Hematopoietic multipotent progenitor cell treated with erythropoietin and hydrocortisone succinate and interleukin-3 and kit ligand, for 15 days (in vitro differentiated cells): ENCODE data around the gene PPIP5K1.

ENCODE experiments used
- DNase-seq: peaks from one replicate; pipeline ENCODE4 v3.0.0-alpha.2; 2015; ENCODE audit warnings: low spot score

PPIP5K1 gene

DNA sequence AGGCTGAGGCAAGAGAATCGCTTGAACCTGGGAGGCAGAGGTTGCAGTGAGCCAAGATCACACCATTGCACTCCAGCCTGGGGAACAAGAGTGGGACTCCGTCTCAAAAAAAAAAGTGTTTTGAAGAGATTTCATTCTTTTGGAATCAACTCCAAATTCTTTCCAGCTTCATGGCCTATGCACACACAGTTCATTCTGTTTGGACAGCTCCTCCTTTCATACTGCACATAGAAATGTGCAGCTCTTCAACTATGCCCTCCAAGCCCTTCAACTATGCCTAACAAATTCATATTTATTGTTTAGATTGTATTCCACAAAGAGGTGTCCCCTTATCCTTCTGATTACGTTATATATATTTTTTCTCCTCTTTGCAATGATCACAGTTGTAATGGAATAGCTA lies 101.2 kb downstream of the PPIP5K1 start:
- no peak for DNase-seq

DNA sequence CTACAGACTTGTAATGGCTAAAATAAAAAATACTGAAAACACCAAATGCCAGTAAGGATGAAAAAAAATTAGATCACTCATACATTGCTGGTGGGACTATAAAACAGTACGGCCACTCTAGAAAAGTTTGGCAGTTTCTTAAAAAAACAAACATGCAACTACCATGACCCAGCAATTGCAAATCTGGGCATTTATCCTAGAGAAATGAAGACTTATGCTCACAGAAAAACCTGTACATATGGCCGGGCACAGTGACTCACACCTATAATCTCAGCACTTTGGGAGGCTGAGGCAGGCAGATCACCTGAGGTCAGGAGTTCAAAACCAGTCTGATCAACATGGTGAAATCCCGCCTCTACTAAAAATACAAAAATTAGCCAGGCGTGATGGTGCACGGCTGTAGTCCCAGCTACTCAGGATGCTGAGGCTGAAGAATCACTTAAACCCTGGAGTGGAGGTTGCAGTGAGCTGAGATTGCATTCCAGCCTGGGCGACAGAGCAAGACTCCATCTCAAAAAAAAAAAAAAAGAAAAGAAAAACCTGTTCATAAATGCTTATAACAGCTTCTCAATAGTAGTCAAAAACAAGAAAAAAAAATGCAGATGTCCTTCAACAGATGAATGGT lies 102.6 kb downstream of the PPIP5K1 start:
- no peak for DNase-seq

DNA sequence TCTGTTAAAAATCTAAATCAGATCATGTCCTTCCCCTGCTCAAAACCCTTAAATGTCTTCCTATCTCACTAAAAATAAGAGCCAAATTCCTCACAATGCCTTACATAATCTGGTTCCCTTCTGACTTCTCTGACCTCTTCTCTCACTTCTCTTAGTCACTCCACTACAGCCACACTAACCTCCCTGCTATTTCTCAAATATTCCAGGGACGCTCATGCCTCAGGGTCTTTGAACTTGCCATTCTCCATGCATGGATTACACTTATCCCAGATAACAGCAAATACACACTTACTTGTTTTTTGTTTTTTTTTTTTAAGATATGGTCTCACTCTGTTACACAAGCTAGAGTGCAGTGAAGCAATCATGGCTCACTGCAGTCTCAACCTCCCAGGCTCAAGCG lies 105.6 kb downstream of the PPIP5K1 start:
- DNase-seq: no peak
